Stimulated activated naive CD4-positive, alpha-beta T cell treated with Interleukin-2 at 50 U/mL for 16 hours (primary cell): ENCODE measurements around the gene DNAJC11.

Experiments
- DNase-seq: peaks from one replicate; lab custom pipeline; 2025; lab: John Stamatoyannopoulos, UW

The DNAJC11 gene

DNA sequence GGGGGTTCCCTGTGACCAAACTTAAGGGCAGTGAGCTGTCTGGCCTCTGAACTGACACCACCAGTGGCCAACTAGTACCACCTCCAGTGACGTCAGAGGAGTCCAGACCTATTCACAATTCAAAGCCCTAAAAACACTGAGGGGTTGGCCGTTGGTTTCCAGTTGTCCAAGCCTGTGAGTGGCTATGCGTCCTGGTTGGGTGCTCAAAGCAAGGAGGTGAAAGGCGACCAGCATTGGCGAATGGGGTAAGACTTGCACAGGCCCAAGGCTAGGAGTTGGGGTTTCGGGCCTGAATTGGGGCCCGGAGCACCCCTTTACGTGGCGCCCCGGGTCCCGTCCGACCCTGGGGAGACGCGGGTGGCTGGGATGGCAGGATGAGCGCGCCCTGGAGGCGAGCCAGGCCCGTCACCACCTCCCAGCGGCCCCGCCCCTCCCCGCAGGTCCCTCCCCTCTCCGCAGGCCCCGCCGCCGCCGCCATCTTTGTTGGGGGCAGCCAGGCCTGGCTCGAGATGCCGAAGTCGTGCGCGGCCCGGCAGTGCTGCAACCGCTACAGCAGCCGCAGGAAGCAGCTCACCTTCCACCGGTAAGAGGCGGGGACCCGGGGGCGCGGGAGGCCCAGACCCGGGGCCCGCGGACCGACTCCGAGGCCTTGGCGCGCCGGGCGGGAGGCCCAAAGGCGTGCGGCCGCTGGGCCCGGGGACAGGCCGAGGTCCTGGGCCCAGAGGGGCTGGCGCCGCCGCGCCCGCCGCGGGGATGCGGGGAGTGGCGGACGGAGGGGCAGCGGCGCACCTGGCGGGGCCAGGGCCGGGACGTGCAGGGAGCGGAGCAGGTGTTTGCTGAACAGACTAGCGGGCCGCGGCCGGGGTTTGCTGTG lies 76.7 kb downstream of the DNAJC11 start, which contains the start of gene THAP3:
Gene THAP3, plus strand, starts transcription at position 159 of the 874 bp plus-strand sequence. Its CDS starts 351 bp downstream, at position 510.
- DNase-seq, result peak; percentile 84

DNA sequence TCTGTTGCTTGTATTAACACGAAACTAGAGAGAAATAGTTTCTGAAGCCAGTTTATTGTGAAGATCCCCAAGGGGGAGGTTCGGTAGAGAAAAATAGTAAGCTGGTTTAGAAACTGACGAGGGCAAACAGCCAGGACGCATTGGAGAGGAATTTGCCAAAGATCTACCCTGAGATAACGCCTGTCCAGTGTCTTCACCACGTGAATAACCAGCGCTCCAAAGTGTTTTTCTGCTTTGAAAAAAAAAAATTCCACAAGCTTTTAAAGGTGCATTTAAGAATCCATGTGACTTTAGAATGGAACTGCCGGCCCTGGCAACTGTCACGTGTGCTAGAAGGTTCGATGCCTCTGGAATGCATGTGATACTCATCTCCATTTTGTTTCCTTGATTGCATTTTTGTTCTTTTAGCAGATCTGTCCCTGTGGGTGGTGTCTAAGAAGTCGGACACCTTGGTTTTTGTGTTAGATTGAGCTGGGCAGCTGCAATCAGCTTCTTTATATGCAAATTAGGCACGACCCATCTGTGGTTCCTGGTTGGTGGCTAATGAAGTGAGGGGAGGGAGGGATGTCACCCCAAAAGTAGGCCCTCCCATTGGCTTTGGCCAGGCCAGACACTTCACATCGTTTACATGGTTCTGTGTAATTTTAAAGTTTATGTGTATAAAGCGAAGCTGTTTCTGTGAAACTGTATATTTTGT lies 78.2 kb downstream of the DNAJC11 start:
- no peak for DNase-seq

DNA sequence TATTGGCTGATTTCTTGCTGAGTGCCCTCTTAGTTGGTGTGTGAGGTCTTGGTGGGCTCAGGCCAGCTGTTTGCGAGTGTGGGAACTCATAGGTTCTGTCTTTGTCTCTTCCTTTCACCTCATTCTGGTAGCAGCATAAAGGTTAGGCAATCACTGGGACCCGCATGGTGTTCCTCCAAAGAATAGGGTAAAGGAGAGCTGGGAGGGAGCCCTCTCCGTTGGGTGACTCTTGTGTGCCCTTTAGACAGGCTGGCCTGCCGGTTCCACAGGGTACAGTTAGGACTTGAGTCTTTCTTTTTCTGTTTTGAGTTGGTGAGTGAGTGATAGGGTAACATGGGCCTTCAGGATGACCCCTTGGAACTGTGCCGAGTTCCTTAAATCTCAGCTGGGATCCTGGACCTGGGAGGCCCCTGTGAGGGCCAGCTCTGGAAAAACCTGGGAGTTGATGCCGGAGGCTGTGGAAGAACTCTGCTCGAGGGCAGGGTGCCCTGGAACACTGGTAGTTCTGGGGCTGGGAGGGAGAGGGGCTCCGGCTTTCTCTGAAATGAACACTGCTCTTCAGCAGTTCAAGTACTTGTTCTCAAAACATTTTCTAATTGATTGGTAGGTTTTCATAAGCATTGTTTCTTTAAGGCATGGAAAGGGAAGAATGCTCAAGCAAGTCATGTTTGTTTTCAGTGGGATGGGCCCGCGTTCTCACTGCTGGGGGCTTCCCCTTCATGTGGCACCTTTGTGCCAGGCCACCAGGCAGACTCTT lies 79.0 kb downstream of the DNAJC11 start:
- no peak for DNase-seq

DNA sequence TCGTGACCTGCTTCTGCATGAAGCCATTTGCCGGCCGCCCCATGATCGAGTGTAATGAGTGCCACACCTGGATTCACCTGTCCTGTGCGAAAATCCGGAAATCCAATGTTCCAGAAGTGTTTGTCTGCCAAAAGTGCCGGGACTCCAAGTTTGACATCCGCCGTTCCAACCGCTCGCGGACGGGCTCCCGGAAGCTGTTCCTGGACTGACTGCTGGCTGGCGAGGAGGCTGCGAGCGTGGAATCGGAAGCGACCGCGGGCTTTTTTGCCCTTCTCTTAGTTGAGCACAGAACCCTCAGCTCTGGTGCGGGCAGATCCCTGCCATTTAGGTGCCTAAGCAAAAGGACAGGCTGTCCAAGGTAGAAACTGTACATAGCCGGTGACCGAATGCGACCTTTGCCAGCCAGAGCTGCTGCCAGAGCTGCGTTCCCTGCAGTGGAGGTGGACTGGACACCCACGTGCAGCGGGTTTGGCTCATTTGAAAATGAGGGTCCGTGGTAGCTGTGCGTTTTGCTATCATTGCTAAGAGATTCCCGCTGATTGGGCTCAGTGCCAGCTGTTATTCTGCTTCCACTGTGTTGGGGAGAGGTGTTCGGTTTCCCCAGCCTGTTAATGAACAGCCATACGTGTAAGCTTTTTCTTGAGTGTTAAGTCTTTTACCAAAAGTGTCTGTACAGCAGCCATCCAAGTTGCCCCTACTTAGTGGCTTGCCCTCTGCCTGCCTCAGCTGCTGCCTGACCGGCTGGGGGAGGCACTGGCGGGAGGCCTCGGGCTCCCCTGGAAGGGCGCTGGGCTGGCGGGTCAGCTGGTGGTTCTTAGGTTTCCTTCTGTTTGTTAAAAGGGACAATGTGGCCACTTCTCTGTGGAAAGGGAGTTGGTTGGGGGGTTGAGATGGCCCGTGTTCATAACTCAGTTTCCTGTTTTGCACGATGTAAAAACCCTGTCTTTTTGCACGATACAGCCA lies 79.9 kb downstream of the DNAJC11 start:
- no peak for DNase-seq

DNA sequence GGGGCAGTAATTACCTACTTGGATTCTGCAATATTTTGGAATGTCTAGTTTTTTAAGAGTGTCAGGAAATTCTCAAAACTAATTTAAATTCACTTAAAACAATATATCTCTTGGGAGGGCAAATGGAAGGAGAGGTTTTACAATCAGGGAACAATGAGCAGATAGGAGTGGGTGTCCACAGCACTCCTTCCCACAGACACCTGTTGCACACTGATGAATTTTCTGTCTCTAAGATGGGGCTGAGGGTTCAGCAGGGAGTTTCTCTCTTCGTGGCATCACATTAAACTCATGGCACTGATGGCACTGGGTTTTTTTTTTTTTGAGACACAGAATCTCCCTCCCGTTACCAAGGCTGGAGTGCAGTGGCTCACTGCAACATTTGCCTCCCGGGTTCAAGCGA lies 82.6 kb downstream of the DNAJC11 start:
- DNase-seq, result no peak

DNA sequence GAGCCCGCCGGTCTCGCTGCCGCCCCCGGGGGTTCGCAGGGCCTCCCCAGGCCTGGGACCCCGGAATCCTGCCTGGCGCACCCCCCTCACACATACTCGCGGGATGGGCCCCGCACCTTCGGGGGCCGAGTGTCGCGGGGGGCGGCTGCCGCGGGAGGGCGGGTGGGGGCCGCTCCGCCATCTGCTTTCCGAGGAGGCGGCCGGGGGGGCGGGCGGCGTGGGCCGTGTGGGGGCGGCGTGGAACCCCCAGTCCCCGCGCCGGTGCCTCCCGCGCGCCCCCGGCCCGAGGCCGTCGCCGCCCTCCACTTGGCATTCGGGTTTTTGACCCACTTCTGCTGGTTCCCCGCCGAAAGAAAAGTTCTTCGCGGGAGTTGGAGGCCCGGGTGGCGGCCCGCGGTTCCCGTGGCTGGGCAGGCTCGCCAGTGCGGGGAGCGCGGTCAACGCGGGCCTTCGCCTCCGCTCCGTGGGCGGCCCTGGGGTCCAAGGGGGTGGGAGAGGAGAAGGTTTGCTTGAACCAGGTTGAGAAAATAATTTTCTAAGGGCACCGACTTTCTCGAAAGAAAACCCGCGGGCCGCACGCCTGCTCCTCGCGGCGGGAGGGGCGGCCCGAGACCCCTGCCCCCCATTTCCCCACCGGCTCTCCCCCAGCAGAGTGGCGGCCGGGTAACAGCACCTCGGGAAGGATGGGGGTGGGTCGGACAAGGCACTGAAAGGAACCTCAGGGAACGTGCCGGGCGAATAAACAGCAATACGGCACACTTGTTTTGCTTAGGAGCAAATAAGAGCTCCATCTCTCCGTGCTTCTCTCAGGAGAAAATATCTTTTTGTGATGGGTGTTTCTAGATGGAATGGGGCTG lies 86.5 kb downstream of the DNAJC11 start:
- peak; percentile 6 for DNase-seq

DNA sequence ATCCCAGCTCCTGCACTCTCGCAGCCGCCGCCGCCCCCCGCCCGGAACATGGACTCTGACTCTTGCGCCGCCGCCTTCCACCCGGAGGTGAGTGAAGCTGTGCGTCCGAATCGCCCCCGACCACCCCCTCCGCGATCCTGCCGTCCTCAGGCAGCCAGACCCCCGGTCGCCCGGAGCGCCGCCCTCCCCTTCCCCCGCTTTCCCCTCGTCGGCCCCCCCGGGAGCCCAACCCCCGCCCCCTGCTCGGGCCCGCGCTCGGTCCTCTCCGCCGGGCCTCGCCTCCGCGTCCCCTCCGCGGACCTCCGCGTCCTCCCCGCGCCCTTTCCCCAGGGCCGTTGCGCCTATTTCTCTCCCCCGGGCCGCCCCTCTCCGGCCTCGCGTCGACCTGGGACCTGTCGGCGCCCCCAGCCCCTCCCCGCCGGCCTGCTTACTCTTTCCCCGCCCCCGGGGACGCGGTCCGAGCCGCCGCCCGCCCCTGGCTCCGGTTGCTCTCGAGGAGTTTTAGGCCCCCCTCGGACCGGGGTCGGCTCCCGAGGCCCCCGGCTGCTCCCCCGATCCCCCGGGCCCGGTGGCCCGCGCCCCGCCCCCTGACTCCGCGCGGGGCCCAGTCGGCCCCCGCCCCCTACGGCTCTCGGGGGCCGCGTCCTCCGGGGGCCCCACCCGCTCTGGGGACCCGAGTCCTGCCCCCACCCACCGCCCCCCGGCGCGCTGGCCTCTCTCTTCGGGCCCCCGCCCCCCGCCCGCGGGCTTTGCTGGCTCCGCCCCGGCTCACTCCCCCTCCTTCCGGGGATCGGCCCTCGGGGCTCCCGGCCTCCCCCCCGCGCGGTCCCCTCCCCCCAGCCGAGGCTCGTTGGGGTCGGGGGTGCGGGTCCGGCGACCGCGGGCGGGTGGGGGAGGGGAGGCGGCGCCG lies 87.3 kb downstream of the DNAJC11 start:
- DNase-seq, result peak; percentile 62

DNA sequence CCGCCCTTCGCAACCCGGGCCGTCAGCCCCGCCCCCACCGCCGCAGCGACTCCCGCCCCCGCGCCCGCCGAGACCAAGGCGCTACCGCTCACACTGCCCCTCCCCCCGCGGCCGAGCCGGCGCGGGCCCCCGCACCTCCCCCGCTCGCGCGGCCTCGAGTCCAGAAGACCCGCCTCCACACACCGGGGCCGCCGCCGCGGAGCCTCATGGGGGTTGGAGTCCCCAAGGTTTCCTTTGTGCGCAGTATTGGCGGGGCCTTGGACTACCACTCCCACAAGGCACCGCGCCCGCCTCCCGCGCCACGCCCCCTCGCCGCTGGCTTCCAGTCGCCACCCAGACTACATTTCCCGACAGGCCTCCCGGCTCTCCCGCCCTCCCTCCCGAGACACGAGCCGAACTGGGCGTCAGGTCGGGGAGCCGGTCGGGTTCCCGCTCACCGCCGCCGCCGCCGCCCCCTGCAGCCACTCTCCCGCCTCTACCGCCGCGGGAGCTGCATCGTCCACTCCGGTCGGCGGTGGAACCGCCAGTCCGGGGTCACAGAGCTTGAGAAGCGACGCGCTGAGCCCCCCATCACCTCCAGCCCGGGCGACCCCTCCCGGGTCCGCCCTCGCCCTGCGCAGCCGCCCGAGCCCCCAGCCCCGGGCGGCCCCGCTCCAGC lies 88.1 kb downstream of the DNAJC11 start, which contains the start of gene PHF13:
Gene PHF13, plus strand, starts transcription at position 371 of the 658 bp plus-strand sequence. CDS start 336 bp downstream, outside the sequence.
- peak; percentile 99 for DNase-seq

DNA sequence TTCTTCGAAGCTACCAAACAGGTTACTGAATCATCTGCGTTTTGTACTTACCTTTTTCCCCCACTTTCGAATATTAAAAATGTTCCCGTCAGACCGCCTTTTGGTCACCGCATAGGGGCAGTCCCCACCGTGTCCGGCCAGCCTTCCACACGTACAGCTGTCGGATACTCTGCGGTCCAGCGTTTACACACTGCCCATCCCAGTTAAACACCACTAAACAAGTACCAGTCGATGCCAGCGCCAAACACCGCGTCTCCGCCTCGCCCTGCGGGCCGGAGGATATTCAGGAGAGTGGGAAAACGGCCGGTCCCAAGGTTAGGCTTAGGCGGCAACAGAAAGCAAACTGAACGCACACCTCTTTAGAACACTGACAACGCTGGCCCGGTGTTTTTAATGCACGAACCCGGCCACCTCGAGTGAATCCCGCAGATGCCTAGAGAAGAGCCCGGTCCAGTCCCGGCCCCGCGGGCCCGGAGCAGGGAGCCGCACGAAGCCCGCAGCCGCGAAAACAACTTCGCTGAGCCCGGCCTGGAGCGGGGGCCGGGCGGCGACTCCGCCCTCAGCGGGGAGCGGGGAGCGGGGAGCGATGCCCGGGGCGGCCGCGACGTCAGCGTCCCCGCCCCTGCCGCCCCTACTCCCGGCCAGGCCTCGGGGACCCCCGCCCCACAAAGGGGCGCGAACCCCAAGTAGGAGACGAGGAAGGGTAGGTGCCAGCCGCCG lies 88.8 kb downstream of the DNAJC11 start:
- DNase-seq, result no peak

DNA sequence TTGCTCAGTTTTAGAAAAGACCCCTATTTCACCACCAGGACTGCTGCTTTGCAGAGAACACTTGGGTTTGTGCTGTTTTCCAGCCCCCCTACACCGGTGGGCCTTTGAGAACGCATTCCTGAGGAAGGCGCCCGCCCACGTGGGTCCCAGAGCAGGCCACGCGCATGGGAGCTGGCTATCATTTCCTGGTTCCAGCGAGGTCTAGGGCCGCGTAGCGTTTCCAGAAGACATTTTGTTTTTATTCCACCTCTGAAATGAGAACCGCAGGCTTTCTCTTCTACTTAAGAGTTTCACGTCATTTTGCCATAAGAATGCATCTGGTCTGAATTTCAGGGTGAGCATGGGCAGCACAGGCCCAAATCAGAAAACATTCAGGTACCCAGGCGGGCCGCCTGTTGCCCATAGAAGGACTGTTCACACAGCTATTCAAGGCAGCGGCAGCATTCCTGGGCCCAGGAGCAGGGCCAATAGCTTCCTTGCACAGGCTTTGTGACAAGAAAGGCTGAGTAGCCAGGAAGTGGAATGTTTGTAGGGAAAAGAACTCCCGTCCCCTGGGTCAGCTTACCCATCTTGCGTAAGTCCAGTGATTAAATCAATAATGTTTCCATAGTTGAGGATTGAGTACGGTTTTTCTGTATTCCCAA lies 97.6 kb downstream of the DNAJC11 start:
- no peak for DNase-seq

DNA sequence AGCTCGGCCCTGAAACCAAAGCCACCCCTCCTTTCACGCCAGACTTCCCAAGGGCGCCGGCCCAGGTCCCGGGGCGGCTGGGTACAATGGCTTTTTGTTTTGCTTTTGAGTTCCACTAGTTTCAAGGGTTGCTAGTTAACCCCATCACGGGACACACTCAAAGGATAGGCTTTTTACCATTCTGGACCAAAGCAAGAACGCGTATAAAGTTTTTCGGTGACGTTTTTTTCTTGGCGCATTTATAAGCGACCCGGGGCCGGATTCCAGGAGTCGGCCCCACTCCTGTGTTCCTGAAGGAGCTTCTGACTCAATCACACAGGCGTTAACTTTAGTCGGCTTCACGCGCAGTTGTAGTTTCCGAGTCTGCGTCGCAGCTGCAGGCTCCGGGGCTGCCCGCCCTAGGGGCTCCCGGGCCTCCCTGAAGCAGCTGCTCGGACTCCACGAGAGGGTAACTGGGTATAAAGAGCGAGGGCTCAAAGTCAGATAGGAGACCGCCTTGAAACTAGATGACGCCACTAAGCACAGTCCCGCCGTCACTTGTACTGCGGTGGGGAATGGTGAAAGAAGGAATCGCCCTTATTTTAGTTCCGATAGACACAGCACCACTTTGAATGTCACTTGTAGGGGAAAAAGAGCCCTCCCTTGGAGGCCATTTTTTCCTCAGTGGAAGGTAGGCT lies 98.2 kb downstream of the DNAJC11 start:
- peak; percentile 51 for DNase-seq

DNA sequence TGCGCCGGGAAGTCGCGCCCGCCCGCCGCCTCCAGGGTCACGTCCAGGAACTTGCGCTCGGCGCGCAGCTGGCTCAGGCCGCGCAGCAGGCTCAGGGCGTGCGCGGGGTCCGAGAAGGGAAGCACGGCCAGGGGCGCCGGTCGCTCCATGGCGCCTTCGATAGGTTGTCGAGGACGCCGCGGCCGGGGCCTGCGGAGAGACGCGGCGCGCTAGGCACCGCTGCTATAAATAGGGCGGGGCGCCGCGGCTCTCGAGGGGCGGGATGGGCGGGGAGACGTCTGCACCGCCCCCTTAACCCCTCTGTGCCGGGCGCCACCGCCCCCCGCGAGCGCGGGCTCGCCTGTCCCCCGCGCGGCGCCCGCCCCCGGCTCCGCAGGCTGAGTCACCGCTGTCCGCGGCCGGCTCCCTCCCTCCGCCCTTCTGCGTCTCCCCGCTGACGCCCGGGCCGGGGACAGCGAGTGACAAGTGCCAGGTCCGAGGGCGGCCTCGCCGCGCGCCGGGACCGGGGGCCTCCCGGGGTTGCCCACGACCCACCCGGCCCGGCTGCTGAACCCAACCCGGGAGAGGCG lies 98.9 kb downstream of the DNAJC11 start, which contains the start of gene KLHL21:
Gene KLHL21, minus strand, starts transcription at position 201 of the 569 bp plus-strand sequence. Its CDS starts 52 bp downstream, at position 149.
- peak; percentile 89 for DNase-seq

DNA sequence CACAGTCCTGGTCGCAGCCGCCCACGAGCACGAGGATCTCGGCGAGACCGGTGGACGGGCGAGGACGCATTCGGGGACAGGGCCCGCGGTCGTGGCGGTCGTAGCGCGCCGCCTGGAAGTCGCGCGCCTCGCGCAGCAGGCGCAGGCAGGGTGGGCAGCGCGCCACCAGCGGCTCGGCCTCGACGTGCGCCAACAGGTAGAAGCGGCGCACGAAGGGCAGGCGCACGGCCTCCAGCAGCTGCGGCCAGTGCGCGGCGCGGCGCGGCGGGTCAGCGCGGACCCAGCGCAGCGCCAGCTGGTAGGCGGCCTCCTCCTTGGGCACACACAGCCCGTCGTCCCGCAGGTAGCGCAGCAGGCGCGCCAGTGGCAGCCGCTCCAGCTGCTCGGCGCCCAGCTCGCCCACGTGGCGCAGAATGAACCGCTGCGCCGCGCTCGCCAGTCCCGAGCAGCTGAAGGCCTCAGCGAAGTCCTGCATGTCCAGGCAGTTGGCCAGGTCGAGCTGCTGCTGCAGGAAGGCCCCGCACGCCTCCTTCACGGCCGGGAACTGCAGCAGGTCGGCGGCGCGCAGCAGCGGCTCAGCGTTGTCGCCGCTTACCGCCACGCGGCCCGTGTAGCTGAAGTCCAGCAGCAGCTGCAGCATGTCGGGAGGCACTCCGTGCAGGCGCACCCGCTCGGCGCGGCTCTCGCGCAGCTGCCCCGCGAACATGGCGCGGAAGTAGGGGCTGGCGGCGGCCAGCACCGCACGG lies 99.5 kb downstream of the DNAJC11 start:
- peak; percentile 32 for DNase-seq

DNA sequence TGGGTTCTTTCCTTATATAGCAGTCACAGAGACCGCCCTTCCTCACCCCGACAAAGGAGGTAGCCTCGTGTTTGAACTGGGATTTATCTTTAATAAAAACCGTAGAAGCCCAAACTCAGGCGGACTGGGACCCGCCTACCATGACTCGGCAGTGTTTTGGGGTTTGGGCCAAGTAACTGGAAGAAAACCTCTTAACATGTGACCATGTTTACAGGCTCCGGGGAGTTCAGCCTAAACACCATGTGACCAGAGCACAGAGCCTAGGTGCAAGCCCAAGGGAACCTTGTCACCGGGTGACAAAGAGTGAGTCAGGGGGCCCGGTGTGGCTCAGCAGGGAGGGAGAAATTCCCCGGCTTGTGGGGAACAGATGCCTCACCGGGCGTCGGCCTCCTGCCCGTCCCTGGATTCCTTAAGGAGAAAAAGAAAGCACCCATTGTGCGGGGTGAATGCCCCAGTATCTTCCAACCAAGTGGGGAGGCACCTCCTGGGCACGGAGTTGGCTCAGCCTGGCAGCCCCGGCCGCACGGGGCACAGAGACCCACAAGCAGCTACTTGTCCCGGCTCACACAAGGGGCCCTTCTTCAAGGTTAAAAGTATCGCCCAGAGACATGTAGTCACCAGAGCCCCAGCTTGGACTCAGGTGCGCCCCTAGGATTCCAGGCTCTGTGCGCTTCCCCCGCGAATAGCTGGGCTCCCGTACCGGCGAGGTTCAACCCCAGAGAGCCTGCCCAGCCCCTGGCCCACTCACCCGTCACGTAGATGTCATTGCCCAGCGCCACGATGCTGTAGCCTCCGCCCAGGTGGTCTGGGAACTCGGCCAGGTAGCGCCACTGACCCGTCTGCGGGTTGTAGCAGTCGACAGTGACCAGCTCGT lies 100.3 kb downstream of the DNAJC11 start:
- peak; percentile 85 for DNase-seq
